GM21737 (cell line): ENCODE results near the gene PRAC2.

Source experiments
- ATAC-seq: cut with Tn5 transposase; IDR thresholded peaks from one replicate; pipeline ENCODE4 v1.9.1; 2021; ENCODE audit warnings: mild to moderate bottlenecking, moderate library complexity; ENCODE audit not compliant: unreplicated experiment

PRAC2 gene

GRCh38 chr17:48719642-48720265 is 3.2 kb upstream of the PRAC2 start:
- no peak for ATAC-seq

- no peak for ATAC-seq
Measured at GRCh38 chr17:48720266-48721008, 2.5 kb upstream of the PRAC2 start.

GRCh38 chr17:48721009-48721402 is 2.0 kb upstream of the PRAC2 start:
- no peak for ATAC-seq

- ATAC-seq = no peak
Measured at GRCh38 chr17:48722201-48722907, 631 bp upstream of the PRAC2 start, which contains the start of gene PRAC1. Gene PRAC1 (minus strand): TSS chr17:48722518. CDS start chr17:48722392, 126 bp downstream.

- no peak for ATAC-seq
Measured at GRCh38 chr17:48723423-48724250, 652 bp downstream of the PRAC2 start.

GRCh38 chr17:48724251-48725003 is 1.4 kb downstream of the PRAC2 start:
- ATAC-seq = no peak

GRCh38 chr17:48725004-48725287 is 2.0 kb downstream of the PRAC2 start:
- no peak for ATAC-seq

GRCh38 chr17:48725288-48726064 is 2.5 kb downstream of the PRAC2 start:
- no peak for ATAC-seq

GRCh38 chr17:48726114-48726915 is 3.3 kb downstream of the PRAC2 start:
- ATAC-seq = no peak

GRCh38 chr17:48726916-48727286 is 3.9 kb downstream of the PRAC2 start:
- ATAC-seq = no peak

- no peak for ATAC-seq
Measured at GRCh38 chr17:48727415-48728175, 4.6 kb downstream of the PRAC2 start.

GRCh38 chr17:48728232-48729231 is 5.5 kb downstream of the PRAC2 start, which contains the start of gene HOXB13:
Gene HOXB13 (minus strand): TSS chr17:48728750. CDS start chr17:48728593, 157 bp downstream.
- ATAC-seq = no peak

GRCh38 chr17:48729335-48730239 is 6.6 kb downstream of the PRAC2 start:
- ATAC-seq = no peak

- no peak for ATAC-seq
Measured at GRCh38 chr17:48730240-48730550, 7.2 kb downstream of the PRAC2 start.

GRCh38 chr17:48731355-48731754 is 8.4 kb downstream of the PRAC2 start:
- no peak for ATAC-seq
